GM06990 (cell line): ENCODE measurements around the gene ZP2.
"Not testable (repeated sequence)": the region's sequence is repeated elsewhere in the genome, so short reads cannot be mapped to it uniquely, and the experiment has no call there.

ENCODE experiments used
- DNase-seq: peaks from one replicate; pipeline ENCODE4 v3.0.0-alpha.2; 2011; ENCODE audit not compliant: insufficient read length; ENCODE audit errors: extremely low read depth
- H3K27me3 ChIP-seq: replicated peaks from 2 replicates; pipeline ENCODE4 v1.6.0; 2011; ENCODE audit warnings: low read length; ENCODE audit not compliant: control insufficient read depth, insufficient read depth
- H3K36me3 ChIP-seq: 2 replicates; pipeline ENCODE4 v1.5.1; 2011; ENCODE audit warnings: low read length; ENCODE audit not compliant: control insufficient read depth, insufficient read depth
- H3K4me3 ChIP-seq: replicated peaks from 2 replicates; pipeline ENCODE4 v1.5.1; 2011; ENCODE audit warnings: low read depth, mild to moderate bottlenecking, control low read depth, low read length
- CTCF ChIP-seq: IDR thresholded peaks from 2 replicates; pipeline ENCODE4 v1.5.1; 2011; ENCODE audit warnings: low read length, control low read depth, mild to moderate bottlenecking, inconsistent platforms; ENCODE audit not compliant: insufficient read depth, poor library complexity, severe bottlenecking

Gene ZP2

GRCh38 chr16:21197621-21198020 is 13.8 kb downstream of the ZP2 start:
- no peak for DNase-seq
- no peak for TF ChIP-seq CTCF
- H3K4me3 ChIP-seq, result no peak overlapping the region
- no peaks in the 10 kb centered on the region for H3K27me3 ChIP-seq
- no peaks in the 10 kb centered on the region for H3K36me3 ChIP-seq

- TF ChIP-seq CTCF, result no peak
- Histone ChIP-seq H3K4me3 (no peak overlapping the region), H3K27me3 (no peaks in the 10 kb centered on the region), H3K36me3 (no peaks in the 10 kb centered on the region)
- no peak for DNase-seq
Measured at GRCh38 chr16:21197112-21197511, 14.3 kb downstream of the ZP2 start.

- not testable (repeated sequence) for H3K27me3 ChIP-seq, H3K36me3 ChIP-seq
Measured at GRCh38 chr16:21195330-21195729, 16.0 kb downstream of the ZP2 start.

GRCh38 chr16:21194771-21195301 is 16.5 kb downstream of the ZP2 start:
- no peak for TF ChIP-seq CTCF
- no peaks in the 10 kb centered on the region for H3K36me3 ChIP-seq
- H3K4me3 ChIP-seq, result no peak overlapping the region
- no peak for DNase-seq
- no peaks in the 10 kb centered on the region for H3K27me3 ChIP-seq

More at GRCh38 chr16:21195330-21195729, 16.0 kb downstream of the ZP2 start:
- DNase-seq, H3K4me3 ChIP-seq: not testable (repeated sequence)

- Histone ChIP-seq H3K4me3 (no peak overlapping the region), H3K27me3 (no peaks in the 10 kb centered on the region), H3K36me3 (no peaks in the 10 kb centered on the region)
- no peak for TF ChIP-seq CTCF
- DNase-seq, result no peak
Measured at GRCh38 chr16:21192991-21193390, 18.4 kb downstream of the ZP2 start.

- DNase-seq, result no peak
- Histone ChIP-seq H3K27me3 (no peaks in the 10 kb centered on the region), H3K4me3 (no peak overlapping the region), H3K36me3 (no peaks in the 10 kb centered on the region)
- no peak for TF ChIP-seq CTCF
Measured at GRCh38 chr16:21190599-21190998, 20.8 kb downstream of the ZP2 start.
